ENCODE measurements around the gene ZNF346. TPM values are rescaled to one million over a fixed set of nuclear protein-coding genes. Genes with fewer than 3 reads are reported as not detected.
A peak's percentile ranks its signal among the peaks of the same experiment; 100 is the strongest.

Gene ZNF346
- total and polyA plus RNA-seq, 2 of the 13 experiments (the other 11 are each of a cell fraction or from before 2014, with no cell fraction given) = 8.6 to 19.4 TPM

DNA sequence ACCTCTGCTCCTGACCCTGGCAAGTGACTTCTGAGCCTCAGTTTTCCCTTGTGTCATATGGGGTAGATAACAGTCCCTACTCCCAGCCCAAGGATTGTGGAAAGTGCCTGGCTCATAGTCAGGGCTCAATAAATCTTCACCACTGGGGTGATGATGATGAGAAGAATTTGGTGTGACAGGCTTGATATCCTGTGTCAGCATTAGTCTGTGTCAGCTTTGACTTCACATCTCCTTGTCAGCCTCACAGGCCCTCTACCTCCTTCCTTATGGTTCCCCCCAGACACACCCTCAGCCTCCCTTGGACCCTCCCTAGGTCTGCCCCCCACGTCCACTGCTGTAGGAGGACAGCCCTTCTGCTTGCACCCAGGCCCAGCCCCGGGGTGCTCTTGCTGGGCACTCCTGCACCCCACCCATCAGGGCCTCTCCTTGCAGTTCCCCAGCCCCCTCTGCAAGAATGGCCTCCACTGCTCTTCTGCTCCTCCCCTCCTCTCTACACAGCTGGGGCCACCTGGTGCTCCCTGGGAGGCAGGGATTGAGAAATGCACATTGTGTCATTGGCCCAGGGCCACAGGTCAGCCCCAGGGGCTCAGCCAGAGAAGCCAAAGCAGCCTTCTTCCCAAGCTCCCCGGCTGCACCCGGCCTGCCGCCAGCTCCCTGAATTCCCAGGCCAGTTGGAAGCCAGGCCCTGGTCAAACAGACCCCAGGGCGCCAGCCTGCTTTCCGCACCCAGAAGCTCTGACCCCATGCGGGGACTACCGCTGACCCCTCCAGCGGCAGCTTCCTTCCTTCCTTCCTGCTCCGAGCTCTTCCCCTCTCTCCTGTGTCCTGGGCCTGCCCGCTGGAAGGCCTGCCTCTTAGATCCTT is 72.0 kb downstream of the ZNF346 start (continued):
- TF ChIP-seq YEATS2 (CRISPR knock-in tag; IDR thresholded peaks at IDR 0.05; ENCODE audit: borderline replicate concordance) (no peak; the same call in 1 of the 2 replicates), SRSF4 (IDR thresholded peaks at IDR 0.05; ENCODE audit: low read depth, low read length, poor library complexity, severe bottlenecking) (no peak), RARG (CRISPR knock-in tag; IDR thresholded peaks at IDR 0.05; ENCODE audit: low read depth) (no peak), FOXC1 (CRISPR knock-in tag; IDR thresholded peaks at IDR 0.05; ENCODE audit: borderline replicate concordance) (peak; percentile 35; the same call in 1 of the 2 replicates), ZNF780A (CRISPR knock-in tag; IDR thresholded peaks at IDR 0.05) (no peak), ATRX (CRISPR knock-in tag; IDR thresholded peaks at IDR 0.05; ENCODE audit: borderline replicate concordance) (no peak), ARID2 (CRISPR knock-in tag; IDR thresholded peaks at IDR 0.05; ENCODE audit: borderline replicate concordance) (no peak), XBP1 (CRISPR knock-in tag; IDR thresholded peaks at IDR 0.05) (no peak), ATAD3A (CRISPR knock-in tag; IDR thresholded peaks at IDR 0.05) (no peak), TCF7 (IDR thresholded peaks at IDR 0.05; ENCODE audit: low read depth) (no peak), MBNL3 (CRISPR knock-in tag; conservative IDR thresholded peaks at IDR 0.05) (no peak), TBX2 (CRISPR knock-in tag; IDR thresholded peaks at IDR 0.05; ENCODE audit: borderline replicate concordance) (peak; percentile 32; the same call in 1 of the 2 replicates), HMG20B (CRISPR knock-in tag; conservative IDR thresholded peaks at IDR 0.05) (0 out of 2 replicates have a peak, but pooled peaks have one; percentile 63), ZNF224 (CRISPR knock-in tag; IDR thresholded peaks at IDR 0.05) (no peak; the same call in 1 of the 2 replicates), MTA3 (CRISPR knock-in tag; IDR thresholded peaks at IDR 0.05) (no peak), ZNF775 (CRISPR knock-in tag; IDR thresholded peaks at IDR 0.05; ENCODE audit: borderline replicate concordance) (no peak), PAF1 (CRISPR knock-in tag; IDR thresholded peaks at IDR 0.05) (0 out of 2 replicates have a peak, but pooled peaks have one; percentile 27), BHLHE40 (IDR thresholded peaks at IDR 0.05; ENCODE audit: low read length) (no peak), ZNF670 (CRISPR knock-in tag; IDR thresholded peaks at IDR 0.05; ENCODE audit: borderline replicate concordance) (no peak), NCOA2 (CRISPR knock-in tag; IDR thresholded peaks at IDR 0.05) (peak; percentile 73), SRF (IDR thresholded peaks at IDR 0.05; ENCODE audit: low read depth, low read length) (no peak)
- TF ChIP-seq, protein P1, sequence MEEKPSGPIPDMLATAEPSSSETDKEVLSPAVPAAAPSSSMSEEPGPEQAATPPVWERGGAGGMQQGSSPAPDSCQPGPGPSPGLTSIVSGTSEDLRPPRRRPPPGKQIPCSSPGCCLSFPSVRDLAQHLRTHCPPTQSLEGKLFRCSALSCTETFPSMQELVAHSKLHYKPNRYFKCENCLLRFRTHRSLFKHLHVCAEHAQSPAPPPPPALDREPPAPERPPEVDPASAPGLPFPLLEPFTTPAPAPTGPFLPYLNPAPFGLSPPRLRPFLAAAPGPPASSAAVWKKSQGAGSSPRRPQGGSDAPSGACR (CRISPR knock-in tag; IDR thresholded peaks at IDR 0.05) = no peak
- TF ChIP-seq, protein P2, sequence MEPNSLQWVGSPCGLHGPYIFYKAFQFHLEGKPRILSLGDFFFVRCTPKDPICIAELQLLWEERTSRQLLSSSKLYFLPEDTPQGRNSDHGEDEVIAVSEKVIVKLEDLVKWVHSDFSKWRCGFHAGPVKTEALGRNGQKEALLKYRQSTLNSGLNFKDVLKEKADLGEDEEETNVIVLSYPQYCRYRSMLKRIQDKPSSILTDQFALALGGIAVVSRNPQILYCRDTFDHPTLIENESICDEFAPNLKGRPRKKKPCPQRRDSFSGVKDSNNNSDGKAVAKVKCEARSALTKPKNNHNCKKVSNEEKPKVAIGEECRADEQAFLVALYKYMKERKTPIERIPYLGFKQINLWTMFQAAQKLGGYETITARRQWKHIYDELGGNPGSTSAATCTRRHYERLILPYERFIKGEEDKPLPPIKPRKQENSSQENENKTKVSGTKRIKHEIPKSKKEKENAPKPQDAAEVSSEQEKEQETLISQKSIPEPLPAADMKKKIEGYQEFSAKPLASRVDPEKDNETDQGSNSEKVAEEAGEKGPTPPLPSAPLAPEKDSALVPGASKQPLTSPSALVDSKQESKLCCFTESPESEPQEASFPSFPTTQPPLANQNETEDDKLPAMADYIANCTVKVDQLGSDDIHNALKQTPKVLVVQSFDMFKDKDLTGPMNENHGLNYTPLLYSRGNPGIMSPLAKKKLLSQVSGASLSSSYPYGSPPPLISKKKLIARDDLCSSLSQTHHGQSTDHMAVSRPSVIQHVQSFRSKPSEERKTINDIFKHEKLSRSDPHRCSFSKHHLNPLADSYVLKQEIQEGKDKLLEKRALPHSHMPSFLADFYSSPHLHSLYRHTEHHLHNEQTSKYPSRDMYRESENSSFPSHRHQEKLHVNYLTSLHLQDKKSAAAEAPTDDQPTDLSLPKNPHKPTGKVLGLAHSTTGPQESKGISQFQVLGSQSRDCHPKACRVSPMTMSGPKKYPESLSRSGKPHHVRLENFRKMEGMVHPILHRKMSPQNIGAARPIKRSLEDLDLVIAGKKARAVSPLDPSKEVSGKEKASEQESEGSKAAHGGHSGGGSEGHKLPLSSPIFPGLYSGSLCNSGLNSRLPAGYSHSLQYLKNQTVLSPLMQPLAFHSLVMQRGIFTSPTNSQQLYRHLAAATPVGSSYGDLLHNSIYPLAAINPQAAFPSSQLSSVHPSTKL (CRISPR knock-in tag; IDR thresholded peaks at IDR 0.05) = peak; percentile 76
- TF ChIP-seq, protein P3, sequence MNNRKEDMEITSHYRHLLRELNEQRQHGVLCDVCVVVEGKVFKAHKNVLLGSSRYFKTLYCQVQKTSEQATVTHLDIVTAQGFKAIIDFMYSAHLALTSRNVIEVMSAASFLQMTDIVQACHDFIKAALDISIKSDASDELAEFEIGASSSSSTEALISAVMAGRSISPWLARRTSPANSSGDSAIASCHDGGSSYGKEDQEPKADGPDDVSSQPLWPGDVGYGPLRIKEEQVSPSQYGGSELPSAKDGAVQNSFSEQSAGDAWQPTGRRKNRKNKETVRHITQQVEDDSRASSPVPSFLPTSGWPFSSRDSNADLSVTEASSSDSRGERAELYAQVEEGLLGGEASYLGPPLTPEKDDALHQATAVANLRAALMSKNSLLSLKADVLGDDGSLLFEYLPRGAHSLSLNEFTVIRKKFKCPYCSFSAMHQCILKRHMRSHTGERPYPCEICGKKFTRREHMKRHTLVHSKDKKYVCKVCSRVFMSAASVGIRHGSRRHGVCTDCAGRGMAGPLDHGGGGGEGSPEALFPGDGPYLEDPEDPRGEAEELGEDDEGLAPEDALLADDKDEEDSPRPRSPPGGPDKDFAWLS (CRISPR knock-in tag; IDR thresholded peaks at IDR 0.05; ENCODE audit: borderline replicate concordance) = no peak
